Measurements from ENCODE around the gene PTPN11. TPM values are rescaled to one million over a fixed set of nuclear protein-coding genes. Genes with fewer than 3 reads are reported as not detected.

PTPN11 gene
- total RNA-seq, 1 experiment from 2014 or later = 63.9 TPM

GRCh38 chr12:112543751-112544150 is 125.0 kb downstream of the PTPN11 start:
- no peak for DNase-seq (ENCODE audit: low spot score)

GRCh38 chr12:112546339-112546738 is 127.6 kb downstream of the PTPN11 start:
- no peak for DNase-seq (ENCODE audit: low spot score)

DNA sequence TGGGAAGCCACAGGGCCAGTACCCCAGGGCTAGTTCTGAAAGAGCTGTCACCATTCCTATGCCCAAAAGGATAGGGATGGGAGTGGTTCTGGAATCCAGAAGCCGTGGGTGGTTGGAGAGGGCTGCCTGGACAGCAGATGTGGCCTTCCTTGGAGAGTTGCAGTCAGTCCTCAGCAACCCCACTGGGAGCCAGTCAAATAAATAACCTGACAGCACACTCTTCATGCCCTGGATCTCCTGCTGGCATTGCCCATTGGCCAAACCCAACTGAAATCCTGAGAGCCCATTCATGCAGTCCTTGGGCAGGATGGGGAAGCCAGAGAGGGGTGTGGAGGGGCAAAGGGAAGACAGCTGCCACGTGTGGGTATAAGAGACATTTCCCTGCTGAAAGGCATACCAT is 128.2 kb downstream of the PTPN11 start:
- no peak for DNase-seq (ENCODE audit: low spot score)

GRCh38 chr12:112549031-112549430 is 130.3 kb downstream of the PTPN11 start:
- no peak for DNase-seq (ENCODE audit: low spot score)

DNA sequence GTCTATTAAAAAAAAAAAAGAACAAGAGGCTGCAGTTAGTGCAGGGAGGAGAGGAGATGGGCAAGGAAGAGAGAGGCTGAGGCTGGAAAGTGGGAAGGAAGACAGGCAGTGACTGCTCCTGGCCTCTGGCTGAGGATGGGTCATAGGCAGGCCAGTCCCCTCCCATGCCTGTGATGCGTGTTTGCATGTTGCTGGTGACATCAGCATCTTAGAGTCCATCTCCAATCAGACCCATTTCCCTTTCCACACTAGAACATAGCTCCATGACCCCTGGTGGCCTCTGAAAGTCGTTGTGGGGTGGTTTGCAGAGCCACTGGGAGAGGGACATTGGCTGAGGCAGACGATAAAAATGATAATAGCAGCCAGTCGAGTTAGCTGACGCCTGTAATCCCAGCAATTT is 132.9 kb downstream of the PTPN11 start:
- no peak for DNase-seq (ENCODE audit: low spot score)

GRCh38 chr12:112555621-112556233 is 137.0 kb downstream of the PTPN11 start:
- no peak for DNase-seq (ENCODE audit: low spot score)

GRCh38 chr12:112557951-112558630 is 139.3 kb downstream of the PTPN11 start:
- no peak for DNase-seq (ENCODE audit: low spot score)

Other genes starting within 250 kb of the PTPN11 start
- gene HECTD4, start 36.5 kb upstream of the PTPN11 start, total RNA-seq (2014; rRNA removed; shearing (Covaris generic)) = 3.6 and 4.0 TPM in 2 replicates
- gene RPL6, start 9.3 kb upstream of the PTPN11 start, total RNA-seq (2014; rRNA removed; shearing (Covaris generic)) = 2,241 and 2,331 TPM in 2 replicates